ENCODE measurements around the gene PEAR1. TPM values are rescaled to one million over a fixed set of nuclear protein-coding genes. Genes with fewer than 3 reads are reported as not detected.

PEAR1 gene, protein sequence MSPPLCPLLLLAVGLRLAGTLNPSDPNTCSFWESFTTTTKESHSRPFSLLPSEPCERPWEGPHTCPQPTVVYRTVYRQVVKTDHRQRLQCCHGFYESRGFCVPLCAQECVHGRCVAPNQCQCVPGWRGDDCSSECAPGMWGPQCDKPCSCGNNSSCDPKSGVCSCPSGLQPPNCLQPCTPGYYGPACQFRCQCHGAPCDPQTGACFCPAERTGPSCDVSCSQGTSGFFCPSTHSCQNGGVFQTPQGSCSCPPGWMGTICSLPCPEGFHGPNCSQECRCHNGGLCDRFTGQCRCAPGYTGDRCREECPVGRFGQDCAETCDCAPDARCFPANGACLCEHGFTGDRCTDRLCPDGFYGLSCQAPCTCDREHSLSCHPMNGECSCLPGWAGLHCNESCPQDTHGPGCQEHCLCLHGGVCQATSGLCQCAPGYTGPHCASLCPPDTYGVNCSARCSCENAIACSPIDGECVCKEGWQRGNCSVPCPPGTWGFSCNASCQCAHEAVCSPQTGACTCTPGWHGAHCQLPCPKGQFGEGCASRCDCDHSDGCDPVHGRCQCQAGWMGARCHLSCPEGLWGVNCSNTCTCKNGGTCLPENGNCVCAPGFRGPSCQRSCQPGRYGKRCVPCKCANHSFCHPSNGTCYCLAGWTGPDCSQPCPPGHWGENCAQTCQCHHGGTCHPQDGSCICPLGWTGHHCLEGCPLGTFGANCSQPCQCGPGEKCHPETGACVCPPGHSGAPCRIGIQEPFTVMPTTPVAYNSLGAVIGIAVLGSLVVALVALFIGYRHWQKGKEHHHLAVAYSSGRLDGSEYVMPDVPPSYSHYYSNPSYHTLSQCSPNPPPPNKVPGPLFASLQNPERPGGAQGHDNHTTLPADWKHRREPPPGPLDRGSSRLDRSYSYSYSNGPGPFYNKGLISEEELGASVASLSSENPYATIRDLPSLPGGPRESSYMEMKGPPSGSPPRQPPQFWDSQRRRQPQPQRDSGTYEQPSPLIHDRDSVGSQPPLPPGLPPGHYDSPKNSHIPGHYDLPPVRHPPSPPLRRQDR
- polyA plus RNA-seq (ENCODE audit: insufficient read length in 3 of 3) = 10 to 100 TPM; 17.8 to 22.3 (median 22.1) TPM
- long read RNA-seq, donor 1 = 0 reads
- long read RNA-seq, donor 2 = 0 reads
- long read RNA-seq, donor 3 = 0 reads
- long read RNA-seq, donor 4, full-length matches to known transcripts = 3 of 26 reads
- long read RNA-seq, donor 4, partial matches to known transcripts = 23 of 26 reads
- long read RNA-seq, donor 4, other reads (novel, unspliced or antisense) = 0 of 26 reads
- long read RNA-seq, donor 5, partial matches to known transcripts = 0 of 1 reads
- long read RNA-seq, donor 5, other reads (novel, unspliced or antisense) = 0 of 1 reads
- long read RNA-seq, donor 6, partial matches to known transcripts = 31 of 32 reads
- long read RNA-seq, donor 6, other reads (novel, unspliced or antisense) = 0 of 32 reads
- long read RNA-seq, donor 7, full-length matches to known transcripts = 4 of 58 reads
- long read RNA-seq, donor 7, partial matches to known transcripts = 54 of 58 reads
- long read RNA-seq, donor 7, other reads (novel, unspliced or antisense) = 0 of 58 reads
- long read RNA-seq, donor 8, full-length matches to known transcripts = 2 of 2 reads
- long read RNA-seq, donor 8, partial matches to known transcripts = 0 of 2 reads
- long read RNA-seq, donor 8, other reads (novel, unspliced or antisense) = 0 of 2 reads
- long read RNA-seq, donor 9, partial matches to known transcripts = 56 of 56 reads
- long read RNA-seq, donor 9, other reads (novel, unspliced or antisense) = 0 of 56 reads
- long read RNA-seq, donor 10, partial matches to known transcripts = 10 of 10 reads
- long read RNA-seq, donor 10, other reads (novel, unspliced or antisense) = 0 of 10 reads
- long read RNA-seq, donor 11, full-length matches to known transcripts = 1 of 6 reads
- long read RNA-seq, donor 11, partial matches to known transcripts = 5 of 6 reads
- long read RNA-seq, donor 11, other reads (novel, unspliced or antisense) = 0 of 6 reads
- long read RNA-seq, donor 12, full-length matches to known transcripts = 1 of 1 reads
- long read RNA-seq, donor 12, partial matches to known transcripts = 0 of 1 reads
- long read RNA-seq, donor 12, other reads (novel, unspliced or antisense) = 0 of 1 reads
- long read RNA-seq, donor 13, partial matches to known transcripts = 41 of 41 reads
- long read RNA-seq, donor 13, other reads (novel, unspliced or antisense) = 0 of 41 reads
- long read RNA-seq, donor 14 = 0 reads
- long read RNA-seq, donor 15, partial matches to known transcripts = 12 of 12 reads
- long read RNA-seq, donor 15, other reads (novel, unspliced or antisense) = 0 of 12 reads
- long read RNA-seq, donor 16, partial matches to known transcripts = 61 of 61 reads
- long read RNA-seq, donor 16, other reads (novel, unspliced or antisense) = 0 of 61 reads

DNA sequence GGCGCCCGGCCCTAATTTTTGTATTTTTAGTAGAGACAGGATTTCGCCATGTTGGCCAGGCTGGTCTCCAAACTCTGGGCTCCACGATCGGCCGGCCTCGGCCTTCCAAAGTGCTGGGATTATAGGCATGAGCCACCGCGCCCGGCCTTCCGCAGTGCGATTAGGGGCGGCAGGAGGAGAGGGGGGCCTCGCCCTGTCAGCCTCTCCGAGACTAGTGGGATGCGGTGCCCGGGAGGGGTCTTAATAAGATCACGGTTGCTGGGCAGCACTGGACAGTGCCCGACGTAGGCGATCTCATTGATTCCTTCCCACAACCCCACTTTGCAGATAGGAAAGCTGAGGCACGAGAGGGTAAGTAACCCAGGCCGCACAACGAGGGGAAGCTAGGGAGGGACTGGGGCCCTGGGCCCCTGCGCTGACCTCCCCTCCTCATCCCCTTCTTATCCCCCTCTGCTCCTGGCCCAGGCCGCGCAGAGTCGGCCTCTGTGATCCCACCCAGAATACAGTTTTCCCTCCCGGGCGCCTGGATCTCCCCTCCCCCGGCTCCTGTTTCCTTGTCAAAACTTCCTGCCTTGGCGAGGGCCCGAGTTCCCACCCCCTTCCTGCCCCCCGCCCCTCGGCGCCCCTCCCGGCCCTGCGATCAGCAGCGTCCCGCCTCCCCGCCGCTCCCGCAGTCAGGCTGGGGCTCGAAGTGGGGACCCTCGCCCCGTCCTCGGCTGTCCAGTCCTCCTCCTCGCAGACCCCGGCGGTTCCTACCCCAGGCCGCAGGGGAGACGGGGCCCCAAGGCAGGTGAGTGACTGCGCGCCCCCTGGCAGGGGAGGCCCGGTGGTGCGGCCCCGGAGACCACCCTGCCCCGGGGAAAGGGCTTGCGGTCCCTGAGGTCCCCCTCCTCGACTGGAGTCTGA lies at the start of gene PEAR1:
PEAR1 (plus strand) TSS at position 671 of the 906 bp plus-strand sequence. CDS start 10,209 bp downstream, outside the sequence.
- peak; percentile 70 for DNase-seq

DNA sequence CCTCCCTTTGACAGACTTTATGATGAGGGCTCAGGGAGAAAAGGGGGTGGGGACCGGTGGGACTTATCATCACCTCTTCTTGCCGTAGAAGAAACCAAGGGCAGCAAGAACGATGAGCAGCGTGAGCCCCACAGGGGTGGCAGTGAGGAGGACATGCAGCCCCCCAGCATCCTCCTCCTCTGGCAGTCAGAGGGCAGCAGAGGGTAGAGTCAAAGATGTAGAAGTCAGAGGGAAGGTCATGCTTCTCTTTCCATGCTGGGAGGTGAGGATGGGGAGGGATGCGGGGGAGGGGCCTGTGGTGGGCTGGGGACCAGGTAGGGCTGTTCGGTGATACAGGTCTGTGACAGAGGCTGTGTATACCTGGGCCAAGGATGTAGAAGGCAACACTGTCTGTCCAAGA lies 49.4 kb upstream of the PEAR1 start:
- no peak for DNase-seq

DNA sequence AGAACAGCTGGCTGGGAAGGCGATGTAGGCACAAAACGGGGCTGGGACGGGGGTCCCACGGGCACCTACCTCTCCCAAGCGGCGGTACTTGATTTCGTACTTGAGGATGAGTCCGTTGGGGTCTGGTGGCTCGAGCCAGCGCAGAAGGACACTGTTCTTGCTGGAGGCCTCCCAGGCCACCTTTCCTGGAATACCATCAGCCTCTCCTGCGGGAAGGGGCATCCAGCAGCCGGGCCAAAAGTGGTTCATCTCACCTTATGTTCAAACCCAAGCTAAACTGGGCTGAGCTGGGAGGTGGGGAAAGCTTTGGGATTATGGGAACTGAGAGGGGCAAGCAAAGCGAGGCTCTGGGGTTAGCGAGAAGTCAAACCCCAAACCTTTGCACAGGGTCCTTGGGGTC lies 48.9 kb upstream of the PEAR1 start:
- DNase-seq = no peak

DNA sequence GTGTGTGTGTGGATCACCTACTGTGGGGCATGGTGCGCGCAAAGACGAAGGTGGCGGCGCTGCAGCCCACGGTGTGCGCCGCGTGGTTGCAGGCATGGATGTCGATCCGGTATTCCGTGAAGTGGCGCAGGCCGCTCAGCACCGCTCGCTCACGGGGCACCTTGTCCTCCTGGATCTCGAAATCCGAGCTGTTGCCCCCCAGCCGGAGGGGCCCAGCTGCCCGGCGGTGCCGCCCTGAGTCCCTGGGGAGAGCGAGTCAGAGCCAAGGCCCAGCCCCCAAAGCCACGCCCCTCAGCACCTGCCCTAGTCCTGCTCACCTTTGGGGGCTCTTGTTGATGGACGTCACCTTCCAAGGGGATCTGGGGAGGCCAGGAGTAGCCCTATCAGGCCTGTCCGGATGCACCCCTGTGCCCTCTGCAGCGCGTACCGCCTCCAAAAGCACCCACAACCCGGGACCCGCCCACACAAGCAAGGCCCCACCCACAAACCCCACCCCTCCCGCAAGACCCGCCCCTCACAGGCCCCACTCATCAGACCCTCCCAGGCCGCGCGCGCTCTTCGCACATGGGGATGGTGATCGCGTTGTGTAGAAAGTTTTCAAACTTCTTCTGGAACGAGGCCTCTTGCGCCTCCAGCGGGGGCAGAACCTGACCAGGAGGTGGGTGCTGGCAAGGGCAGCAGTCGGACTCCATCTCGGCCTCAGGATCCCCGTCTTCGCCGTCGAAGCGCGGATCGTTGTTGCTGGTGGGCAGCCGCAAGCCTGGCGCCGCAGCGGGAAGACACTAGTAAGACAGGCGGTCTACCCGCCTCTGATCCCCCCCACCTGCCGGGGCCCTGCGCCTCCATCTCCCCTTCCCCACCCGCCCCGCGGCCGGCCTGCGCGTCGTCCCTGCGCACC lies 48.2 kb upstream of the PEAR1 start:
- no peak for DNase-seq

DNA sequence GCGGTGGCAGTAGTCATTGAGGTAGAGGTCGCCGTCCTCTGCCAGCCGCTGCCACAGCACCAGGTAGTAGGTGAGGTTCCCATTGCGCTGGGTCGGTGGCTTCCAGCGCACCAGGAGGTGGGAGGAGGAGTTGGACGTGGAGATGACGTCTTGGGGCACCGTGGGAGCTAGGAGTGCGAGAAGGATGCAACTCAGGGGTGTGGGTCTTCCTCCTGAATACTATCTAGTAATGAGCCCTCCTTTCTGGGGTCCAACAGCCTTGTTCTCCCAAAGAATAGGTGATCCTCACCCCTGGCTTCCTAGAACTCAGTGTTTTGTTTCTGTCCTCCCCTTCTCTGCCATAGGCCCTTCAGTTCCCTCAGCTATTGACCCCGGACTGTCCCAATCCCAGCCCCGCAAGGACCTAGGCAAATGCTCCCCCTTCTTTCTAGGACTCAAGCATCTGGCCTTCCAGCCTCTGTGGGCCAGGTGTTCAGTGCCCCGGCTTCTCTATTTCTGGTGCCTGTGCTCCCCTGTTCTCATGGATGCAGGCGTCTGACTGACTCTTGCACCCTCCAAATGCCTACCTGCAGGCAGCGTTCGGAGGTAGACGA lies 47.5 kb upstream of the PEAR1 start:
- no peak for DNase-seq

DNA sequence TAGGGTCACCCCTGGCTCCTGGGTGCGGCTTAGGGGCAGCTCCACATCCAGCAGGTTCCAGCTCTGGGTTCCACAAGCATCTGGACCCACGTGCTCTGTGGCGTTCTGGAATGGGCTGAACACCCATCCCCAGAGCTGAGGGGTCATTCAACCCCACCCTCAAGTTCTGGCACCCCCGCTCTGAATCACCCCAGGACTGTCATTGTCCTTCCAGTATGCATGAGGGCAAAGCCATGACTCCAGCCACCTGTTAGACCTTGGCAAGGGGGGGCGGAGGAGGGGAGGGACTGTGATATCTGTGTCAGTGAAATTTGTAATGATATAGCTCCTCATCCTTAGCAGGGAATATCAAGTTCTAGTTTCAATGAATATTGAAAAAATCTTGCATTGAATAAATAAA lies 46.9 kb upstream of the PEAR1 start:
- DNase-seq = no peak

DNA sequence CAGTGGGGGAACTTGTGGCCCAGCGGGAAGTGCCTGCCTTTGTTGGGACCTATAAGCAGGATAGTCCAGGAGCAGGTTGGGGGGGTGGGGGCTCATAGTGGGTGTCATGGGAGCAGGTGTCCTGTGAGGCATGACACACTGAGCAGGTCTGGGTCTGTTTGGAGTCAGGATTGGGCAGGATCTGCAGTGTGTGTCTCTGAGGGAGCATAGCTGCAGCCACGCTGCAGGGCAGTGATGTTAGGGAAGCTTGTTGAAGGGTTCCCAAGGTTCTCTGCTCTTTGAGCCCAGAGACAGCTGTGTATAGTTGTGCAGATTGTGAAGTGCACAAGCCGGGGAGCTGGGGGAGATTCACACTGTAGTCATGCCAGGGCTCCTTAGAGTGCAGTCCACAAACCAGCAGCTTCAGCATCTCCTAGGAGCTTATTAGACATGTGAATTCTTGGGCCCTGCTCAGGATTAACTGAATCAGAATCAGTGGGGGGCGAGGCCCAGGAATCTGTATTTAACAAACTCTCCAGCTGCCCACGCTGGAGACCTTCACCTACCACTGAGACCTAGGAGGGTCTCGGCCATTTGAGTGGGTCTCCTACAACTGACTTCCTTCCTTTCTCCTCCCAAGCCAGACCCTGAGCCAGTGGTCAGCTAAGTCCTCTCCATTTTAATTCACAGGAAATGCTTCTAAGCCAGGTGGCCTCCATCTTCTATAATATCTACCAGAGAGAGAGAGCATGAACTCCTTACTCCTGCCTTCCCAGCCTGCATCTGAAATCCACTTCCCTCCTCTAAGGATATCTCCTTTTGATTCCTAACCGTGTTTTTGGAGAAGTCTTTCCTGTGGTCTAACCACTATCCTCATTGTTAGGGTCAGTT lies 45.7 kb upstream of the PEAR1 start:
- DNase-seq = no peak

DNA sequence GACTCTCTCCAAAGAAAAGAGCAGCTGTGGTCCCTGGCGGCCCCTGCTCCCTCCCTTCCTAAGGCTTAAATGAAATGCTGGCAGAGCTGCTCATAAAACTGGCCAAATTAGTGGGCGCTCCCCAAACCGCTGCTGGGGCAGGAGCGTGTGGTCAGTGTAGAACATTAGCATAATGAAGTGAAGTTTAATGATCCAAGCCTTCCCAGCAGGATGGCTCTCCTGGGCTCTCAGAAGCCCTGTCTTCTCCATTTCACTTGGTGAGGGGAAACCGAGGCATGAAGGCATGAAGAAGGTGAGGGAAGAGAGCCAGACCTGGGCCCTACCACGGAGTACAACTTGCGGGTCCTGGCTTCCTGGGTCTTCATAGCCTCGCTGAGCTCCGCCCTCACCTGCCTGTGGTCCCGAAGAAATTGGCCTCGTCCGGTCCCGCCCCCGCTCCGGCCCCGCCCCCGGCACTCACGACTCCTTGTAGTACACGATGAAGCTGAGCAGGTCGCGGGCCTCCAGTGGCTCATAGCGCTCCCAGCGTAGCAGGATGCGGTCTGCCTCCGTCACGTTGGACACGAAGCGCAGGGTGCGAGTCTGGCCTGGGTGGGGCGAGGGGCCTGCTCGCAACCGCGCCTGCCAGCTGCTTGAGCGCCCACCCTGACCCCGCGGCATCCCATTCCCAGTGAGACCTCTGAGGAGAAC lies 44.9 kb upstream of the PEAR1 start:
- no peak for DNase-seq

DNA sequence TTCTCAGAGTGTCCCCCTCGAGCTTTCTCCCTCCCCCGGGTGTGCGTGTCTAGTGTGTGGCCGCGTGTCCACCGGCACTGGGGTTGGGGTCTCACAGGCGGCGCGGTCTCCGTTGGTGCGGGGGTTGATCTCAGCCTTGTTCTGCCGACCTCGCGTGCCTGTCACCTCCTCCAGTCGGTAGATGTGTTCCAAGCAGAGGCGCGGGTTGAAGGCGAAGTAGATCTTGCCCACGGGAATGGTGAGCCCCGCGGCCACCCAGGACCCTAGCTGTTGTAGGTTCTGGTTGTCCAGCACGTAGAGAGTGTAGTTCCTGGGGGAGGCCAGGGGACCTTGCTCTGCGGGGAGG lies 44.4 kb upstream of the PEAR1 start:
- no peak for DNase-seq

DNA sequence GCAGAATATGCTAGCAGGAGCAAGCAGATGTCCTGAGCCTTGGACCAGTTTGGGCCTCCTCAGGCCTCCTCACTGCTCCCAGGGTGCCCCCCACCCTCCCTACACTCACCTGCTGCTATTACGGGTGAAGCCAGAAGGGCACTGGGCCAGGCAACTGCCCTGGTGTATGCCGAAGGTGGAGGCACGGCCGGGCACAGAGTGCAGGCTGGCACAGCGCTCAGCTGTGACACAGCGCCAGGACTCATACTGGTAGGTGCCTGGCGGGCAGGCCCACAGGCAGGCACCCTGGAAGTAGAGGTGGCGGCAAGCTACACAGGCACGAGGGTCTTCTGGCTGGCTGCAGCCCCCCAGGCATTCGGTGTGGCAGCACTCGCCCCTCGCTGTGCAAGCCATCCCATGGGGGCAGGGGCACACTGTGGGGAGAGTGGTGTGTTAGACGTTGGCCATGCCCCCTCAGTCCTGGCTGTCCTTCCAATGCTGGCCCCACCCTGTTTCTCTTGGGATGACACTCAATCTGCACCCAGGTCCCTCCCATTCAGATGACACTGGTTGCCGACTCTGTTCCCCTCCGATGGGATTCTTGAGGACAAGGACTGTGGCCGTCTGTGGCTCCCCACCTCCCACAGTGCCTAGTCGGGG lies 41.6 kb upstream of the PEAR1 start:
- no peak for DNase-seq

DNA sequence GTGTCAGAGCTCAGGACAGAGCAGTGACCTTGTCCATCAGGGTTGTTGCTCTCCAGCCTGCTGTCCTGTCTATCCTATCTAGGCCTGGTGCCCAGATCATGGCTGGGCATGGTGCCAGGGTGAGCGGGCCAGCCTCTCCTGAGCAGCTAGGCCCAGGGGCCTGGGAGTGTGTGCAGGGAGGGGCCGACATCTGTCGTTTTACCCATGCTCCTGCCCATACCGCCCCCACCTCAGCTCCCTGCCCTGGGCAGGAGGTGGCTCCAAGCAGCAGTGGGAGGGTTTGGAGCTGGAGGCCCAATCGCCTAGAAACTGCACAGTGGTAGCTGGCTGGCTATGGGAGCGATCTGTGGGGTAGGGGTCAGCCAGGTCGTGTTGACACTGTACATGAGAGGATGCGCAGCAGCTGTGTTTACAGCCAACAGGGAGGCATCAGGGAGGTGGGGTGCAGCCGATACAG lies 41.1 kb upstream of the PEAR1 start:
- peak; percentile 79 for DNase-seq

DNA sequence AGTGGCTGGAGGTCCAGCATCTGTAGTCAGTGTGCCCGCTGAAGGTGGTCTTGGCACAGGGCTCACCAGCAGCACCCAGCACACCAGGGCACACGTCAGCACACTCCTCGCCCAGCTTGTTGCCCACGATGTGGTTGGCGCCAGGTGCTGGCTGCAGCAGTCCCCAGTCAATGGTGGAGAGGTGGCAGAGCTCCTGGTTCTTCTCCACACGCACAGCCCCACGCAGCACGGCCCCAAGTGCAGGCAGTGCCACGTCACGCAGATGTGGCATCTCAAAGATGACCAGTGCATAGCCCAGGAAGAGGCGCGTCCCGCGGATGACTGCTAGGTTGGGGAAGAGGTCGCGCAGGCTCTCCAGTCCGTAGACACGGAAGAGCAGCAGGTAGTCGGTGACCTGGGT lies 39.8 kb upstream of the PEAR1 start:
- no peak for DNase-seq

DNA sequence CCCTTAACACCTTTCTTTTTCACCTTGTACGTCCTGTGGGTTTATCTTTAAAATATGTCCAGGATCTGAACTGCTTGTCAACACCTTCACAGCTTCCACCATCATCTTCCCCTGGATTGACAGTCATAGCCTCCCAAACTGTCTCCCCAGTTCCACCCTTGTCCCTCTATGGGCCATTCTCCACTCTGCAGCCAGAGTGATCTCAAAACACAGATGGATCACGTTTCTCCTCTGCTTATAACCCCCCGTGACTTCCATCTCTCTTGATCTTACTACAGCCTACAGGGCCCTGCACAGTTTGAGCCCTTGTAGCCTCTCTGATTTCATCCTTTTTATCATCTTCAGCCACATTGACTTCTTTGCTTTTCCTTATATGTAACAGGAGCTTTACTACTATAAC lies 38.9 kb upstream of the PEAR1 start:
- no peak for DNase-seq

DNA sequence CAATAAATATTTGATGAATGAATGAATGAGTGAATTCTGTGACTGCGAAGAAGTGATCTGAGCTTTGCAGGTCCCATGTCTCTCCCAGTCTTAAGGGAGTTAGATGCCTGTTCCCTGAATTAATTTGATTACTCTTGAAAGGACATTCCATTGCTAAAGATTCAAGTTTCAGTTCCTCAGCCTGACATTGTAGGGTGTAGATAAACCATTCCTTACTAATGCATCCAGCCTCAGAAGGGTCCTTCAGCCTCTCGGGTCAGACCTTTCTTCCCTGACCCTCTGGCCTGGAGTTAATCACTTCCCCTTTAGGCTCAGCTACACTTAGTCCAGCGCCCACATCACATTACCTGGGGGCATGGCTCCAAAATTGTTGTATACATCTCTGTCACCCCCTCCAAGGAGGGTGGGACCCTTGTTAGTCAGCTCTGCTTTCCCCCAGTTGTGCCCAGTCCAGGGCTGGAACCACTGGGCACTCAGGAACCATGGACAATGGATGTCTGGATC lies 37.2 kb upstream of the PEAR1 start:
- no peak for DNase-seq

DNA sequence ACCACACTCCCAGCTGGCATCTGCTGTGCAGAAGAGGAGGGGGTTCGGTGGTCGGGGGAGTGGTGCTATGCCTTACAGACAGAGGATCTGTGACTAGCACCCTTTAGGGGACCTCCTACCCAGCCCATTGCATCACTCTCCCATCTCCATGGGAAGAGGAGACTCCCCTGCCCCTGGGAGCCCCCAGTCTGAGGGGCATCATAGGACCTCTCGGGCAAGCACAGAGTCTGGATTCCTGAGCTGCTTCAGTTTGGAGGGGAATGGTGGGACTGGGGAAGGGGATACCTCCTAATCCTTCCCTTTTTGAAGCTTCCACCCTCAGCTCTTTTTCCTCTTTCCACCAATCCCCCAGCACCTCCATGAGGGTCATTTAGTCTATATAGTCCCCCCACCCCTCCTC lies 36.0 kb upstream of the PEAR1 start:
- no peak for DNase-seq
